ENCODE data around the gene CASP3.
"Not testable (repeated sequence)": the region's sequence is repeated elsewhere in the genome, so short reads cannot be mapped to it uniquely, and the experiment has no call there.

CASP3 gene

GRCh38 chr4:184591747-184592270, 57.4 kb downstream of the CASP3 start:
- not testable (repeated sequence) for DNase-seq

GRCh38 chr4:184591070-184591677, 58.1 kb downstream of the CASP3 start:
- no peak for DNase-seq

- no peak for DNase-seq
Measured at GRCh38 chr4:184590196-184590595, 59.1 kb downstream of the CASP3 start.

GRCh38 chr4:184588893-184589292, 60.4 kb downstream of the CASP3 start:
- no peak for DNase-seq

DNA sequence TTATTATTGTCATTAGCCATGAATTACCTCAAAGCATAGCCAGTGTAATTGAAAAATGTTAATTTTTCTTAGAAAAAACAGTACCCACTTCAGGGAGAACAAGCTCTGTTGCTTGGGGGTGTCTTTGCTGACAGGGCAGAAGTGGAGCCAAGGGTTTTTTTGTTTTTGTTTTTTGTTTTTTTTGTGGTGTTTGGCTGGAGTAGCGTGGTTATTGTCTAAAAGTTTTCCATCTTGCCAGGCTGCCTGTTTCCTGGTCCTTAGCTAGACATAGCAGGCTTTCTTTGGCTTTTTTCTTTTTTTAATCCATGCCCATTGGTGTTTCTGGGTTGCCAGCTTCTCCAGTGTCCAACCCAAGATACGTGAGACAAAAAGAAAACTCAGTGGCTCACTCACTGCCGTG, 61.5 kb downstream of the CASP3 start:
- no peak for DNase-seq

DNA sequence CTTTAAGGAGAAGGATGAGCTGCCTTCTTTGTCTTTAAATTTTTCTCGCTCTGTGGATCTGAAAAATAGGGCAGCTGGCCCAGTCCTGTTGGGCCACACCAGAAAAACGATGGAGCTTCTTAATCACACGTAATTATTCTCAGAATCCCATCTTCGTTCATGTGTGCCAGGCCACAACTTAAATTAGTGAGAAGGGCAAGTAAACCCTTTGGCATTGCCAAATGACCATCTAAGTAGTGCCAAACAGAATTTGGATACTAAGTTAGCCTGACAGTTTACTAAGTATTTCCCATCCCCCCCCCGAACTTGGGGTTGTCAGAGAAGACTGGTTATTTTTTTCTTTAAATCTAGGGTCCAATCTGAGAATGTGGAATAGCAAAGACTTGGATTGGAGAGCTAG, 62.0 kb downstream of the CASP3 start:
- DNase-seq = no peak

DNA sequence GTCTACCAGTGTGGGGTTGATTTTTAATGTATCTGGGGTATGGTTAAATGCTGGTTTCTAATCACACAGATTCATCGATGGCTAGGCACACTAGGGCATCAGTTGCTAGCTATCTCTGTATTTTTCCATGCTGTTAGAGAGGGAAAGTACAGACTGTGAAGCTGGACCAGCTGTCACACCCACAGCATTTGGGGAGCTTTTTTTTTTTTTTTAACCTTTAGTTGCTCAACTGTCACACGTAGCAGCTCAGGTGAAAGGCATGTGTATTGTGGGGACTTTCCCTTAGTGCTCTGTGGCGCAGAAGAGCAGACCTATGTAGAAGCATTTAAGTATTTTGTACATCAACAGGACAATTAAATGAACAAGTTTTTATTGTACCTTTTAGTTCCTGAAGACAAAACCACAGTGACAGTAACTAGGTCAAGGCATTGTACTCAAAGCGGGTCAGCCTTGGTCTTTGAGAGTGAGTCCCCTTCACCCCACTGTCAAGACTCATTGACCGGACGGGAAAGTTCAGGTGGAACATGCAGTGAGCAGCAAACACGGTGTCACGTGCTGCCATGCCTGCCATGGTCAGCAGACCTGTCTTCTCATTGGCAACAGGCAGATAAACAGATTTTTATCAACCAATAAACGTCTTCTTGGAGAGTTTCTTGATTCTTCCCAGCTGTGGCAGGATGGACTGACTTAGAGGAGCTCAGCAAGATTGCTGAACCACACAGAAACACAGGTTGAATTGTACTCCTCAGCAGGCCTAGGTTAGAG, 65.3 kb downstream of the CASP3 start:
- DNase-seq = no peak

All from CD4-positive, alpha-beta T cell treated with Interferon alpha-2 for 1 hour (primary cell).